GM21515 (cell line): Measurements from ENCODE around the gene HHIPL1.

ENCODE experiments used
- ATAC-seq: cut with Tn5 transposase; IDR thresholded peaks from one replicate; pipeline ENCODE4 v1.9.1; 2021; ENCODE audit not compliant: unreplicated experiment

Gene HHIPL1

DNA sequence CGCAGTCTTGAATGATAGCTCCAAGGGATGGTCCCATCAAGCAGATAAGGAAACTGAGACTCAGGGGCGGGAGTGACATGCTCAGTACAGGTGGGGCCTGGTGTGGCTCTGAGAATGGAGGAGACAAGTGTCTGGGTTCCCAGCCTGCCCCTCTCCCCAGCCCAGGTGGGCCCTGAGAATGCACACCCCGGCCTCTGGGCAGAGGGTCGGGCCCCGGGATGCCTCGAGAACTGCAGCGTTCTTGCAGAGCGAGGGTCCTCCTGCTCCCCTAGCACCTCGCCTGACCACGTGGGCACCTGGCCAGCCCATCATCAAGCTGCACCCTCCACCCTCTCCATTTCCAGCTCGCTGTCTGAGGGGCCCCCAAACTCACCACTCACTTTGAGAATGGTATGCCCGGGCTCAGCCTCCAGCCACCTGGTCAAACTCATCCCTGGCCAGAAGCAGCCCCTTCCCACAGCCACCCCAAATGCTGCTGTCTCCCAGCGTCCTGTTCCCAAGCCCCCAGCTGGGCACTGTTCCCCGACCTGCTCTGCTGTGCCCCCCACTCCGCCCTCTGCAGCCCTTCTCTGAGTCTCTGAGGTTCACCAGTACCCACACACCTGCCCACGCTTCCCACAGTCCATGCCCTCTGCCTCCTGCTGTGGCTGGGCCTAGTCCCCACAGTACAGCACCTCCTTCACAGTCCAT lies 83.4 kb downstream of the HHIPL1 start:
- no peak for ATAC-seq

DNA sequence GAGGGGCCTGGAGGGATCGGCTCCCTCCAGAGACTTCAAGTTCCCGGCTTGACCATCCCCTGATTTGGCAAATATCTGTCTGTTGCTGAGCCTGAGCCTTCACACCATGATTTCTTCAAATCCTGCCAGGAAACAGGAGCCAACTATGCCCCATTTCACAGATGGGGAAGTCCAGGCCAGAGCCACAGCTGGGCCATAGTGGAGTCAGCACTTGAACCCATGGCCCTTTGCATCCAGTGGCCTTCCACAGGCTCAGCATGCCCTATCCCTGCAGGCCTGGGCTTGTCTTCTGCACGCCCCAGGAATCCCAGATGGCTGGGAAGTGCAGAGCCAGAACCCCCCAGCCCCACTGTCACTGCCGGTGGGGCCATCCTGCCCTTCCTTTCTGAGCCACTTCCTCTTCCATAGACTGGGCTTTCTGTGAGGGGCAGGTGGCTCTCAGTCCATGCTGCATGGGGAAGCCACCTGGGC lies 84.1 kb downstream of the HHIPL1 start:
- no peak for ATAC-seq
